K562 (cell line): ENCODE data around the gene ADCY4. TPM values are rescaled to one million over a fixed set of nuclear protein-coding genes. Genes with fewer than 3 reads are reported as not detected.
A peak's percentile ranks its signal among the peaks of the same experiment; 100 is the strongest.

ENCODE experiments used
- ATF7 ChIP-seq: fragments of 450-650 bp; IDR thresholded peaks from 2 replicates; pipeline ENCODE4 v1.7.1; 2014; ENCODE audit warnings: mild to moderate bottlenecking, moderate library complexity
- DPF2 ChIP-seq: fragments of 450-650 bp; IDR thresholded peaks from 2 replicates; pipeline ENCODE4 v1.6.1; 2016
- GABPB1 ChIP-seq: sonication (generic); formaldehyde crosslinking; IDR thresholded peaks from 2 replicates; pipeline ENCODE4 v1.8.0; 2022; ENCODE audit warnings: mild to moderate bottlenecking, missing genetic modification reagents
- HNRNPH1 ChIP-seq: fragments of 200-400 bp; formaldehyde crosslinking; optimal IDR thresholded peaks from 2 replicates; pipeline ENCODE3; 2017; ENCODE audit warnings: low read depth, mild to moderate bottlenecking, low read length, moderate library complexity
- HNRNPL ChIP-seq: fragments of 200-400 bp; formaldehyde crosslinking; IDR thresholded peaks from 2 replicates; pipeline ENCODE4 v1.6.1; 2017; ENCODE audit warnings: low read depth, mild to moderate bottlenecking, low read length
- JUNB ChIP-seq: fragments of 450-650 bp; formaldehyde crosslinking; conservative IDR thresholded peaks from 2 replicates; pipeline ENCODE4 v1.4.0; 2020; ENCODE audit warnings: mild to moderate bottlenecking
- NCOR1 ChIP-seq: fragments of 450-650 bp; IDR thresholded peaks from 2 replicates; pipeline ENCODE4 v1.6.1; 2016; ENCODE audit warnings: mild to moderate bottlenecking, moderate library complexity
- NONO ChIP-seq, 2 experiments: fragments of 200-400 bp in 1 of 2; fragments of 450-650 bp in 1 of 2; formaldehyde crosslinking in 1 of 2; IDR thresholded peaks; 2 replicates each; pipeline ENCODE4 v1.6.1; 2017; ENCODE audit warnings: low read depth in 2 of 2, mild to moderate bottlenecking in 2 of 2, moderate library complexity in 2 of 2, low read length in 1 of 2
- NR1H2 ChIP-seq: sonication (generic); formaldehyde crosslinking; IDR thresholded peaks from 2 replicates; pipeline ENCODE4 v1.4.0; 2020; ENCODE audit warnings: mild to moderate bottlenecking, missing genetic modification reagents
- NRF1 ChIP-seq, 2 experiments: fragments of 450-650 bp; IDR thresholded peaks in 1 of 2; conservative IDR thresholded peaks in 1 of 2; 2 replicates each; pipeline ENCODE4 v1.6.1; 2014; ENCODE audit warnings: mild to moderate bottlenecking in 2 of 2
- PPARD ChIP-seq: fragments of 250-450 bp; sonication (Bioruptor Pico); IDR thresholded peaks from 2 replicates; pipeline ENCODE4 v1.8.0; 2022; ENCODE audit warnings: inconsistent platforms, mild to moderate bottlenecking, moderate library complexity
- RAD21 ChIP-seq, 2 experiments: fragments of 250-450 bp in 1 of 2; fragments of 450-650 bp in 1 of 2; sonication (Bioruptor Pico) in 1 of 2; formaldehyde crosslinking in 1 of 2; IDR thresholded peaks in 1 of 2; conservative IDR thresholded peaks in 1 of 2; 2 replicates each; pipeline versions ENCODE4 v1.4.0 to v1.8.0; 2020 to 2022; ENCODE audit warnings: mild to moderate bottlenecking in 2 of 2, moderate library complexity in 1 of 2
- RBM17 ChIP-seq: fragments of 200-400 bp; formaldehyde crosslinking; IDR thresholded peaks from 2 replicates; pipeline ENCODE4 v1.6.1; 2017; ENCODE audit warnings: low read depth, mild to moderate bottlenecking, low read length, borderline replicate concordance
- SMARCC2 ChIP-seq: fragments of 450-650 bp; IDR thresholded peaks from 2 replicates; pipeline ENCODE4 v1.6.1; 2017; ENCODE audit warnings: antibody characterized with exemption, moderate library complexity, mild to moderate bottlenecking, low read depth
- SPI1 ChIP-seq: IDR thresholded peaks from 2 replicates; pipeline ENCODE4 v1.6.1; 2011; ENCODE audit warnings: low read depth, low read length, control low read depth, borderline replicate concordance
- TBL1XR1 ChIP-seq, 2 experiments: IDR thresholded peaks; 2 replicates each; pipeline ENCODE4 v1.6.1; 2012; ENCODE audit warnings: improper control_type of control experiment in 2 of 2, low read length in 2 of 2, mild to moderate bottlenecking in 1 of 2
- TEAD1 ChIP-seq, 2 experiments: fragments of 450-650 bp in 1 of 2; sonication (generic) in 1 of 2; formaldehyde crosslinking; IDR thresholded peaks; 2 replicates each; pipeline versions ENCODE4 v1.4.0 to v1.8.0; 2020 to 2022; ENCODE audit warnings: mild to moderate bottlenecking in 2 of 2, missing genetic modification reagents in 1 of 2
- TRIM24 ChIP-seq, 2 experiments: fragments of 450-650 bp; IDR thresholded peaks; 2 replicates each; pipeline ENCODE4 v1.6.1; 2016
- ZNF175 ChIP-seq: fragments of 200-800 bp; sonication (Bioruptor generic); IDR thresholded peaks from 2 replicates; pipeline ENCODE4 v1.6.1; 2016; ENCODE audit warnings: low read depth, mild to moderate bottlenecking, missing genetic modification characterization, missing compliant biosample characterization
- polyA plus RNA-seq, 8 experiments: library from polyadenylated mRNA; depleted of rRNA in 4 of 8; stranded (reverse) in 5 of 8; unstranded in 3 of 8; fragments of >200 nt; fragmentation: Nextera tagmentation in 2 of 8; fragmentation: Illumina TruSeq in 1 of 8; extraction: Ambion mirVana in 2 of 8; extraction: Trizol in 1 of 8; gene quantifications; 2 replicates each; pipeline versions ENCODE4 v1.2.1 to v1.2.3, GENCODE V29; 2011 to 2014; ENCODE audit warnings: inconsistent platforms in 1 of 8, missing spikeins in 1 of 8
- total RNA-seq, 7 experiments: library from RNA; depleted of rRNA in 6 of 7; stranded (reverse); fragments of >200 nt in 6 of 7; fragmentation: Illumina TruSeq in 2 of 7; extraction: Trizol in 2 of 7; gene quantifications; 2 replicates each; pipeline versions ENCODE4 v1.2.1 to v1.2.3, GENCODE V29; 2011 to 2021; ENCODE audit warnings: low replicate concordance in 1 of 7
- TF ChIP-seq, protein P1 (sequence below): sonication (generic); formaldehyde crosslinking; IDR thresholded peaks from 2 replicates; pipeline ENCODE4 v1.9.0; 2022; ENCODE audit warnings: mild to moderate bottlenecking, missing genetic modification reagents
- TF ChIP-seq, protein P2 (sequence below): fragments of 450-650 bp; formaldehyde crosslinking; conservative IDR thresholded peaks from 2 replicates; pipeline ENCODE4 v1.4.0; 2022; ENCODE audit warnings: mild to moderate bottlenecking, missing genetic modification characterization
- TF ChIP-seq, protein P3 (sequence below): sonication (generic); formaldehyde crosslinking; IDR thresholded peaks from 2 replicates; pipeline ENCODE4 v1.8.1; 2022; ENCODE audit warnings: missing genetic modification reagents
- TF ChIP-seq, protein P4 (sequence below): IDR thresholded peaks from 2 replicates; pipeline ENCODE4 v1.6.1; 2016; ENCODE audit warnings: missing genetic modification characterization, missing compliant biosample characterization

Gene ADCY4
- total and polyA plus RNA-seq, 9 of the 15 experiments (the other 6 are each of a cell fraction or from before 2014, with no cell fraction given): 0.04 to 0.31 (median 0.15) TPM; not detected in 2

DNA sequence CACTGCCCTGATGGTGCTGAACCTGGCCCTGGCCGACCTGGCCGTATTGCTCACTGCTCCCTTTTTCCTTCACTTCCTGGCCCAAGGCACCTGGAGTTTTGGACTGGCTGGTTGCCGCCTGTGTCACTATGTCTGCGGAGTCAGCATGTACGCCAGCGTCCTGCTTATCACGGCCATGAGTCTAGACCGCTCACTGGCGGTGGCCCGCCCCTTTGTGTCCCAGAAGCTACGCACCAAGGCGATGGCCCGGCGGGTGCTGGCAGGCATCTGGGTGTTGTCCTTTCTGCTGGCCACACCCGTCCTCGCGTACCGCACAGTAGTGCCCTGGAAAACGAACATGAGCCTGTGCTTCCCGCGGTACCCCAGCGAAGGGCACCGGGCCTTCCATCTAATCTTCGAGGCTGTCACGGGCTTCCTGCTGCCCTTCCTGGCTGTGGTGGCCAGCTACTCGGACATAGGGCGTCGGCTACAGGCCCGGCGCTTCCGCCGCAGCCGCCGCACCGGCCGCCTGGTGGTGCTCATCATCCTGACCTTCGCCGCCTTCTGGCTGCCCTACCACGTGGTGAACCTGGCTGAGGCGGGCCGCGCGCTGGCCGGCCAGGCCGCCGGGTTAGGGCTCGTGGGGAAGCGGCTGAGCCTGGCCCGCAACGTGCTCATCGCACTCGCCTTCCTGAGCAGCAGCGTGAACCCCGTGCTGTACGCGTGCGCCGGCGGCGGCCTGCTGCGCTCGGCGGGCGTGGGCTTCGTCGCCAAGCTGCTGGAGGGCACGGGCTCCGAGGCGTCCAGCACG, 18.9 kb downstream of the ADCY4 start (continued):
- no peak for TF ChIP-seq RBM17
- 0 out of 2 replicates have a peak, but pooled peaks have one; percentile 68 for TF ChIP-seq NR1H2 (CRISPR knock-in tag)
- no peak for TF ChIP-seq NONO (IDR thresholded peaks at IDR 0.05; ENCODE audit: low read depth in 2 of 2, low read length in 1 of 2)
- TF ChIP-seq, protein P1, sequence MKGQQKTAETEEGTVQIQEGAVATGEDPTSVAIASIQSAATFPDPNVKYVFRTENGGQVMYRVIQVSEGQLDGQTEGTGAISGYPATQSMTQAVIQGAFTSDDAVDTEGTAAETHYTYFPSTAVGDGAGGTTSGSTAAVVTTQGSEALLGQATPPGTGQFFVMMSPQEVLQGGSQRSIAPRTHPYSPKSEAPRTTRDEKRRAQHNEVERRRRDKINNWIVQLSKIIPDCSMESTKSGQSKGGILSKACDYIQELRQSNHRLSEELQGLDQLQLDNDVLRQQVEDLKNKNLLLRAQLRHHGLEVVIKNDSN (CRISPR knock-in tag): peak; percentile 88
- TF ChIP-seq NCOR1: no peak
- TF ChIP-seq TBL1XR1 (IDR thresholded peaks at IDR 0.05; ENCODE audit: low read length in 2 of 2): no peak
- TF ChIP-seq HNRNPH1: no peak
- TF ChIP-seq, protein P2, sequence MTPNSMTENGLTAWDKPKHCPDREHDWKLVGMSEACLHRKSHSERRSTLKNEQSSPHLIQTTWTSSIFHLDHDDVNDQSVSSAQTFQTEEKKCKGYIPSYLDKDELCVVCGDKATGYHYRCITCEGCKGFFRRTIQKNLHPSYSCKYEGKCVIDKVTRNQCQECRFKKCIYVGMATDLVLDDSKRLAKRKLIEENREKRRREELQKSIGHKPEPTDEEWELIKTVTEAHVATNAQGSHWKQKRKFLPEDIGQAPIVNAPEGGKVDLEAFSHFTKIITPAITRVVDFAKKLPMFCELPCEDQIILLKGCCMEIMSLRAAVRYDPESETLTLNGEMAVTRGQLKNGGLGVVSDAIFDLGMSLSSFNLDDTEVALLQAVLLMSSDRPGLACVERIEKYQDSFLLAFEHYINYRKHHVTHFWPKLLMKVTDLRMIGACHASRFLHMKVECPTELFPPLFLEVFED (CRISPR knock-in tag): no peak
- TF ChIP-seq TEAD1 (CRISPR knock-in tag; IDR thresholded peaks at IDR 0.05): 0 out of 4 replicates have a peak, but pooled peaks of 1 of the 2 experiments have one; percentile 45
- TF ChIP-seq NRF1 (conservative IDR thresholded peaks at IDR 0.05 in 1 of 2, IDR thresholded peaks at IDR 0.05 in 1 of 2): no peak
- TF ChIP-seq HNRNPL: no peak; the same call in 1 of the 2 replicates
- no peak for TF ChIP-seq DPF2
- peak in 1 of 2 experiments; percentile 8; a peak in 1 of 4 replicates for TF ChIP-seq RAD21 (CRISPR knock-in tag; conservative IDR thresholded peaks at IDR 0.05 in 1 of 2, IDR thresholded peaks at IDR 0.05 in 1 of 2)
- TF ChIP-seq SPI1: no peak
- TF ChIP-seq, protein P3, sequence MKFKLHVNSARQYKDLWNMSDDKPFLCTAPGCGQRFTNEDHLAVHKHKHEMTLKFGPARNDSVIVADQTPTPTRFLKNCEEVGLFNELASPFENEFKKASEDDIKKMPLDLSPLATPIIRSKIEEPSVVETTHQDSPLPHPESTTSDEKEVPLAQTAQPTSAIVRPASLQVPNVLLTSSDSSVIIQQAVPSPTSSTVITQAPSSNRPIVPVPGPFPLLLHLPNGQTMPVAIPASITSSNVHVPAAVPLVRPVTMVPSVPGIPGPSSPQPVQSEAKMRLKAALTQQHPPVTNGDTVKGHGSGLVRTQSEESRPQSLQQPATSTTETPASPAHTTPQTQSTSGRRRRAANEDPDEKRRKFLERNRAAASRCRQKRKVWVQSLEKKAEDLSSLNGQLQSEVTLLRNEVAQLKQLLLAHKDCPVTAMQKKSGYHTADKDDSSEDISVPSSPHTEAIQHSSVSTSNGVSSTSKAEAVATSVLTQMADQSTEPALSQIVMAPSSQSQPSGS: no peak
- no peak for TF ChIP-seq SMARCC2
- TF ChIP-seq ATF7: 0 out of 2 replicates have a peak, but pooled peaks have one; percentile 32
- TF ChIP-seq TRIM24 (IDR thresholded peaks at IDR 0.05): 0 out of 4 replicates have a peak, but pooled peaks of 1 of the 2 experiments have one; percentile 22
- no peak for TF ChIP-seq JUNB (CRISPR knock-in tag)
- no peak for TF ChIP-seq PPARD
- peak; percentile 65; the same call in 1 of the 2 replicates for TF ChIP-seq ZNF175 (CRISPR knock-in tag)
- TF ChIP-seq, protein P4, sequence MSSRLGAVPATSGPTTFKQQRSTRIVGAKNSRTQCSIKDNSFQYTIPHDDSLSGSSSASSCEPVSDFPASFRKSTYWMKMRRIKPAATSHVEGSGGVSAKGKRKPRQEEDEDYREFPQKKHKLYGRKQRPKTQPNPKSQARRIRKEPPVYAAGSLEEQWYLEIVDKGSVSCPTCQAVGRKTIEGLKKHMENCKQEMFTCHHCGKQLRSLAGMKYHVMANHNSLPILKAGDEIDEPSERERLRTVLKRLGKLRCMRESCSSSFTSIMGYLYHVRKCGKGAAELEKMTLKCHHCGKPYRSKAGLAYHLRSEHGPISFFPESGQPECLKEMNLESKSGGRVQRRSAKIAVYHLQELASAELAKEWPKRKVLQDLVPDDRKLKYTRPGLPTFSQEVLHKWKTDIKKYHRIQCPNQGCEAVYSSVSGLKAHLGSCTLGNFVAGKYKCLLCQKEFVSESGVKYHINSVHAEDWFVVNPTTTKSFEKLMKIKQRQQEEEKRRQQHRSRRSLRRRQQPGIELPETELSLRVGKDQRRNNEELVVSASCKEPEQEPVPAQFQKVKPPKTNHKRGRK (tag): no peak
- peak; percentile 72; the same call in 1 of the 2 replicates for TF ChIP-seq GABPB1
